ENCODE data around the gene COL6A1. TPM values are rescaled to one million over a fixed set of nuclear protein-coding genes. Genes with fewer than 3 reads are reported as not detected.

The COL6A1 gene
- total RNA-seq, 1 experiment from 2014 or later = 19.7 TPM

DNA sequence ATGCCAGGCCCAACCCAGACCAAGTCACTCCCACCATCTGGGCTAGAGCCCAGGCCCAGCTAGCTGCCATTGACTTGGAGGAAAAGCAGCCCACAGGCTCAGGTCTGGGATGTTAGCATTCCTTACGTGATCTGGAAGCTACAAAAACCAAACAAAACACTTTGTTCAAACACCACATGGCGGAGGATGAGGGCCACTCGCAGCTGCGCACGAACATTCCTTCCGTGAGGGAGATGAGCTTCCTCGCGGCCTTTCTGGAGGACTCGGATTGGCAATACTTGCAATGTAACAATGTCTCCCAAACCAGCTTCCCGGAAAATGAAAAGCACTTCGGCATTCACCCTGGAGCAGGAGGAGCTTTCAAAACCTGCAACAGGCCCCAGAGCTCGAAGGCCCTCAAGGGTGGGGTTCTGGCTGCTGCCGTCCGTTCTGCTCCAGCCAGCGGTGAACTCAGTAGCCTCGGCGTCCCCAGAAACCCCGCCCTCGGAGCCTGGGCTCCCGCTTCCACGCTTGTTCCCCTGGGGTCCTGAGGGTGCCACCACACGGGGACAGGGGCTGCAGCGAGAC lies 40.5 kb downstream of the COL6A1 start:
- Histone ChIP-seq H3K4me3 (ENCODE audit: low read depth, low read length, poor library complexity, severe bottlenecking) (no peak overlapping the region), H3K9me3 (ENCODE audit: low read depth, low read length, poor library complexity, severe bottlenecking) (no peaks in the 10 kb centered on the region), H3K27ac (ENCODE audit: low read depth, low read length, poor library complexity, severe bottlenecking) (no peak overlapping the region), H3K36me3 (ENCODE audit: insufficient read depth, low read length, poor library complexity, severe bottlenecking) (no peaks in the 10 kb centered on the region), H3K27me3 (replicated peaks; ENCODE audit: insufficient read depth, low read depth, low read length, poor library complexity) (no peaks in the 10 kb centered on the region), H3K4me1 (ENCODE audit: insufficient read depth, low read length, poor library complexity, severe bottlenecking) (no peaks in the 10 kb centered on the region)
- ChIA-PET CTCF (no interaction called here), POLR2A (ENCODE audit: low non-redundant PET) (no interaction called here)
- no peak for DNase-seq (ENCODE audit: low spot score)
- intact Hi-C loops (cut with micrococcal nuclease; ENCODE audit: unreplicated experiment) = no loop called here
- TF ChIP-seq, protein P1, sequence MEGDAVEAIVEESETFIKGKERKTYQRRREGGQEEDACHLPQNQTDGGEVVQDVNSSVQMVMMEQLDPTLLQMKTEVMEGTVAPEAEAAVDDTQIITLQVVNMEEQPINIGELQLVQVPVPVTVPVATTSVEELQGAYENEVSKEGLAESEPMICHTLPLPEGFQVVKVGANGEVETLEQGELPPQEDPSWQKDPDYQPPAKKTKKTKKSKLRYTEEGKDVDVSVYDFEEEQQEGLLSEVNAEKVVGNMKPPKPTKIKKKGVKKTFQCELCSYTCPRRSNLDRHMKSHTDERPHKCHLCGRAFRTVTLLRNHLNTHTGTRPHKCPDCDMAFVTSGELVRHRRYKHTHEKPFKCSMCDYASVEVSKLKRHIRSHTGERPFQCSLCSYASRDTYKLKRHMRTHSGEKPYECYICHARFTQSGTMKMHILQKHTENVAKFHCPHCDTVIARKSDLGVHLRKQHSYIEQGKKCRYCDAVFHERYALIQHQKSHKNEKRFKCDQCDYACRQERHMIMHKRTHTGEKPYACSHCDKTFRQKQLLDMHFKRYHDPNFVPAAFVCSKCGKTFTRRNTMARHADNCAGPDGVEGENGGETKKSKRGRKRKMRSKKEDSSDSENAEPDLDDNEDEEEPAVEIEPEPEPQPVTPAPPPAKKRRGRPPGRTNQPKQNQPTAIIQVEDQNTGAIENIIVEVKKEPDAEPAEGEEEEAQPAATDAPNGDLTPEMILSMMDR (conservative IDR thresholded peaks at IDR 0.05; ENCODE audit: low read depth, low read length) = no peak
- no peak for TF ChIP-seq EZH2 (IDR thresholded peaks at IDR 0.05; ENCODE audit: borderline replicate concordance, low read depth, low read length, poor library complexity, severe bottlenecking)
- no TSS peak for BruUV-seq (replicated peaks)

DNA sequence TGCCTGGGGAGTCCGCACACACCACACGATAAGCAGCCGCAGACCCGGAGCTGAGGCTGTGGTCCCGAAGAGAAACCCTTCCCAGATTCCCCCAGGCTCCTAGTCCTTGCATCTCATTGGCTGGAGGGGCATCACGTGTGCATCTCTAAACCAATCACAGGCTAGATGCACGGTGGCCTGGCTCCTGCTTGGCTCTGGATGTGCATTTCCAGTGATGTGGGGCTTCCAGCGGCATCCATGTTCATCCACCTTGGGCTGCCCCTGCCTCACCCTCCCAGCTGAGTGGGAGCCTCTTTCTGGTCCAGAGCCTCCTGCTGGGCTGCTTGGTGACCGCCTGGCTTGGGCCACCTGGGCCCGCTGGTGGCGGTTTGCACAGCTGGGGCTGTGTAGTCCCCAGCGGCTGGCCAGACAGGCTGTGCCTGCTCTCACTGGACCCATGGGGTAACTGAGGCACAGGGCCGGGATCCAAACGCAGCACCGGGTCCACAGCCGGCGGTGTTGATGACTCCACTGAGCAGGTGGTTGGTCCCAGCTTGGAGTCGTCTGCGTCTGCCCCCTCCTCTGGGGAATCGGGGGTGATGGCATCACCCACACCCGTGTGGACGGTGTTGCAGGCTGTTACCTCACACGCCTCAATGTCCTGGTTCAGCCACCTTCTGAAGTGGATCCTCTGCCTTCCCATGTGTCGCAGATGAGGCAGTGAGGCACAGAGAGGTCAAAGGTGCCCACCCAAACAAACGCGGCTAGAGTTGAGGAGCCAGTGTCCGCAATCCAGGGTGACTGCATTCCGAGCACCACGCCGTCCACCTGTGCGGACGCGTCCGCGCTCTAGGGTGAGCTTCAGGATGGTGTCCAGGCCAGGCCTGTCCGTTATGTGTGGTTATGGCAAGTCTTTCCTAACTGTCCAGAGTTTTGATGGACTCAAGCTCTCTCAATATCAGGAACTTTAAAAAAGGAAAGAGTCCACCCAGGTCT lies 41.3 kb downstream of the COL6A1 start:
- POLR2A ChIA-PET (ENCODE audit: low non-redundant PET) = no interaction called here
- Histone ChIP-seq H3K4me1 (ENCODE audit: insufficient read depth, low read length, poor library complexity, severe bottlenecking) (no peaks in the 10 kb centered on the region), H3K36me3 (ENCODE audit: insufficient read depth, low read length, poor library complexity, severe bottlenecking) (no peaks in the 10 kb centered on the region), H3K27ac (ENCODE audit: low read depth, low read length, poor library complexity, severe bottlenecking) (no peak overlapping the region), H3K27me3 (replicated peaks; ENCODE audit: insufficient read depth, low read depth, low read length, poor library complexity) (no peaks in the 10 kb centered on the region), H3K9me3 (ENCODE audit: low read depth, low read length, poor library complexity, severe bottlenecking) (no peaks in the 10 kb centered on the region), H3K4me3 (ENCODE audit: low read depth, low read length, poor library complexity, severe bottlenecking) (no peak overlapping the region)
- intact Hi-C loops (cut with micrococcal nuclease; ENCODE audit: unreplicated experiment) = no loop called here
- TF ChIP-seq, protein P1 (conservative IDR thresholded peaks at IDR 0.05; ENCODE audit: low read depth, low read length) = no peak
- no peak for TF ChIP-seq EZH2 (IDR thresholded peaks at IDR 0.05; ENCODE audit: borderline replicate concordance, low read depth, low read length, poor library complexity, severe bottlenecking)
- no peak for DNase-seq (ENCODE audit: low spot score)
- CTCF ChIA-PET = no interaction called here
- no TSS peak for BruUV-seq (replicated peaks)

DNA sequence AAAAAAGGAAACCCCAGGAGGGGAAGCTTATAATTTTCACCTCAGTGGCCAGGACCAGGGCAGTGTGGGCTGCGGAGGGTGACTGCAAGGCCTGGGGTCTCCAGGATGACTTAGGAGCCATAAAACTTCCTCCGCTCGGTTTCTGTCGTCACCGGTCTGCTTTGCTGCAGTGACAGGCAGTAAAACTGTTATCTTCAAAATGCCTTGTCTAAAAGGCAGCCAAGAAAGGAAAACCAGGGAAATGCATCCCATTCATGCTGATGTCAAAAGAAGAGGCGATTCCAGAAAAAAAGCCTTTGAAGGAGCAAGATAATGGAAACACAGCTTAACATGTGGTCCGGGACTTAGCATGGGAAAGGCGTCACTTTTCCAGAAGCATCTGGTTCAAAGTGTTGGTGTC lies 42.0 kb downstream of the COL6A1 start:
- no peak overlapping the region for H3K4me3 ChIP-seq (ENCODE audit: low read depth, low read length, poor library complexity, severe bottlenecking)
- BruUV-seq (replicated peaks) = no TSS peak
- ChIA-PET POLR2A (ENCODE audit: low non-redundant PET) (no interaction called here), CTCF (no interaction called here)
- H3K27ac ChIP-seq (ENCODE audit: low read depth, low read length, poor library complexity, severe bottlenecking) = no peak overlapping the region
- H3K4me1 ChIP-seq (ENCODE audit: insufficient read depth, low read length, poor library complexity, severe bottlenecking) = no peaks in the 10 kb centered on the region
- no peaks in the 10 kb centered on the region for H3K27me3 ChIP-seq (replicated peaks; ENCODE audit: insufficient read depth, low read depth, low read length, poor library complexity)
- intact Hi-C loops (cut with micrococcal nuclease; ENCODE audit: unreplicated experiment) = no loop called here
- TF ChIP-seq, protein P1 (conservative IDR thresholded peaks at IDR 0.05; ENCODE audit: low read depth, low read length) = no peak
- TF ChIP-seq EZH2 (IDR thresholded peaks at IDR 0.05; ENCODE audit: borderline replicate concordance, low read depth, low read length, poor library complexity, severe bottlenecking) = no peak
- H3K9me3 ChIP-seq (ENCODE audit: low read depth, low read length, poor library complexity, severe bottlenecking) = no peaks in the 10 kb centered on the region
- no peaks in the 10 kb centered on the region for H3K36me3 ChIP-seq (ENCODE audit: insufficient read depth, low read length, poor library complexity, severe bottlenecking)
- DNase-seq (ENCODE audit: low spot score) = no peak
